Loucy (cell line): ENCODE measurements around the gene TICAM2.

Experiments
- EZH2phosphoT487 ChIP-seq: fragments of 200-600 bp; IDR thresholded peaks from 2 replicates; pipeline ENCODE4 v1.6.1; 2018; ENCODE audit warnings: antibody characterized with exemption, mild to moderate bottlenecking, moderate library complexity, borderline replicate concordance
- TF ChIP-seq, protein P1 (sequence below): fragments of 200-600 bp; sonication (generic); conservative IDR thresholded peaks from 2 replicates; pipeline ENCODE4 v1.5.1; 2014; ENCODE audit warnings: mild to moderate bottlenecking, antibody characterized with exemption, low read length

GRCh38 chr5:115636008-115636407, 33.7 kb upstream of the TICAM2 start:
- TF ChIP-seq, protein P1, sequence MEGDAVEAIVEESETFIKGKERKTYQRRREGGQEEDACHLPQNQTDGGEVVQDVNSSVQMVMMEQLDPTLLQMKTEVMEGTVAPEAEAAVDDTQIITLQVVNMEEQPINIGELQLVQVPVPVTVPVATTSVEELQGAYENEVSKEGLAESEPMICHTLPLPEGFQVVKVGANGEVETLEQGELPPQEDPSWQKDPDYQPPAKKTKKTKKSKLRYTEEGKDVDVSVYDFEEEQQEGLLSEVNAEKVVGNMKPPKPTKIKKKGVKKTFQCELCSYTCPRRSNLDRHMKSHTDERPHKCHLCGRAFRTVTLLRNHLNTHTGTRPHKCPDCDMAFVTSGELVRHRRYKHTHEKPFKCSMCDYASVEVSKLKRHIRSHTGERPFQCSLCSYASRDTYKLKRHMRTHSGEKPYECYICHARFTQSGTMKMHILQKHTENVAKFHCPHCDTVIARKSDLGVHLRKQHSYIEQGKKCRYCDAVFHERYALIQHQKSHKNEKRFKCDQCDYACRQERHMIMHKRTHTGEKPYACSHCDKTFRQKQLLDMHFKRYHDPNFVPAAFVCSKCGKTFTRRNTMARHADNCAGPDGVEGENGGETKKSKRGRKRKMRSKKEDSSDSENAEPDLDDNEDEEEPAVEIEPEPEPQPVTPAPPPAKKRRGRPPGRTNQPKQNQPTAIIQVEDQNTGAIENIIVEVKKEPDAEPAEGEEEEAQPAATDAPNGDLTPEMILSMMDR, result no peak
- TF ChIP-seq EZH2phosphoT487, result no peak
